Measurements from ENCODE around the gene TBC1D1.

- TF ChIP-seq CTCF (IDR thresholded peaks at IDR 0.05; ENCODE audit: low read depth, low read length, poor library complexity, severe bottlenecking): no peak
- no peak for TF ChIP-seq EZH2phosphoT487 (IDR thresholded peaks at IDR 0.05; ENCODE audit: borderline replicate concordance, low read length)
These were observed 13.0 kb downstream of the TBC1D1 start for GRCh38 chr4:37903901-37904300.

Measured in DOHH2 (cell line).